Glomerular visceral epithelial cell (primary cell): Measurements from ENCODE around the gene SLC9A5.
A peak's percentile ranks its signal among the peaks of the same experiment; 100 is the strongest.

Source experiments
- DNase-seq: peaks from one replicate; pipeline ENCODE4 v3.0.0-alpha.2; 2016; ENCODE audit errors: extremely low spot score

SLC9A5 gene

GRCh38 chr16:67248401-67249177 lies at the start of gene SLC9A5:
TSS of gene SLC9A5 (plus strand) at chr16:67248979. CDS start at chr16:67249015, 36 bp downstream.
- no peak for DNase-seq

- DNase-seq, result no peak
Observed at GRCh38 chr16:67199011-67199807, 49.6 kb upstream of the SLC9A5 start, which contains the start of gene ELMO3. TSS of gene ELMO3 (plus strand) at chr16:67199131. CDS start at chr16:67199327, 196 bp downstream.

GRCh38 chr16:67199808-67200198 lies 49.0 kb upstream of the SLC9A5 start:
- no peak for DNase-seq

GRCh38 chr16:67200491-67200890 lies 48.3 kb upstream of the SLC9A5 start:
- no peak for DNase-seq

GRCh38 chr16:67201411-67202345 lies 47.1 kb upstream of the SLC9A5 start:
- DNase-seq, result no peak

GRCh38 chr16:67202426-67202825 lies 46.4 kb upstream of the SLC9A5 start:
- DNase-seq, result no peak

GRCh38 chr16:67202956-67203493 lies 45.8 kb upstream of the SLC9A5 start:
- DNase-seq, result no peak

GRCh38 chr16:67204076-67204475 lies 44.7 kb upstream of the SLC9A5 start:
- DNase-seq, result no peak

- DNase-seq, result no peak
Observed at GRCh38 chr16:67206129-67206837, 42.5 kb upstream of the SLC9A5 start.

GRCh38 chr16:67206838-67207248 lies 41.9 kb upstream of the SLC9A5 start:
- DNase-seq, result no peak

- no peak for DNase-seq
Observed at GRCh38 chr16:67207249-67208091, 41.3 kb upstream of the SLC9A5 start.

GRCh38 chr16:67208154-67208896 lies 40.5 kb upstream of the SLC9A5 start:
- no peak for DNase-seq

- DNase-seq, result no peak
Observed at GRCh38 chr16:67209565-67209964, 39.2 kb upstream of the SLC9A5 start.

- DNase-seq, result no peak
Observed at GRCh38 chr16:67210069-67210937, 38.5 kb upstream of the SLC9A5 start.

GRCh38 chr16:67211674-67212073 lies 37.1 kb upstream of the SLC9A5 start:
- no peak for DNase-seq

GRCh38 chr16:67212766-67213165 lies 36.0 kb upstream of the SLC9A5 start:
- peak; percentile 19 for DNase-seq

- DNase-seq, result no peak
Observed at GRCh38 chr16:67213197-67214019, 35.4 kb upstream of the SLC9A5 start.
